ENCODE results near the gene ARFRP1.

Gene ARFRP1

DNA sequence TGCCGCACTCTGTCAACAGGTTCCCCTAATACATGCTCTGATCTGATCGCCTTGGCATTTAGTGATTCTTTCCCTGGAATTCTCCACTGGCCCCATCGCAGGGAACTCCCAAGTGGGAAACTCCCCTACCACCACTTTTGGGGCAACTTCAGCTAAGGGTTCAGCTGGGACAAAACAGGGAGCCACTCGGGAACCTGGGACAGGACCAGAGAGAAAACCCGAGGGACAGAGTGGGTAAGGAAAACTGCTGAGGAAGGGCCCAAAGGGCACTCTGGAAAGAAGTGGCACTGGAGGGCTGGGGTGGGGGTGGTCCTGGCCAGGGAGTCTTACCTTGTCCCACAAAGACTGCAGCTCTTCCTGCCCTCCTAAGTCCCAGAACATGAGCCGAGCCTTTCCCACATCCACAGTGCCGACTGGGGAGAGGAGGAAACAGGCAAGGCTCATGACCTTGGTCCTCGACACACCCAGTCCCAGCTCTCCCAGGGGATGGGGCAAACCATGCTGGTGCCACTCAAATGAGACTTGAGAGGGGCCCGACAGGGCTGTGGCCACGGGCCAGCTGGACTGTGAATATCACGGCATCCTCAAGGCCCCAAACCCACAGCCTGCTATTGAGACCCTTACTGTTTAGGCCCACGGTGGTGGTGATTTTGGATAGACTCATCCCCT lies 1.6 kb downstream of the ARFRP1 start:
- intact Hi-C loops (cut with DNase I): loop anchor here (5.0 kb wide), 1 partner anchor 49 kb away; the partner anchor contains the start of gene RTEL1
- DNase-seq: no peak

DNA sequence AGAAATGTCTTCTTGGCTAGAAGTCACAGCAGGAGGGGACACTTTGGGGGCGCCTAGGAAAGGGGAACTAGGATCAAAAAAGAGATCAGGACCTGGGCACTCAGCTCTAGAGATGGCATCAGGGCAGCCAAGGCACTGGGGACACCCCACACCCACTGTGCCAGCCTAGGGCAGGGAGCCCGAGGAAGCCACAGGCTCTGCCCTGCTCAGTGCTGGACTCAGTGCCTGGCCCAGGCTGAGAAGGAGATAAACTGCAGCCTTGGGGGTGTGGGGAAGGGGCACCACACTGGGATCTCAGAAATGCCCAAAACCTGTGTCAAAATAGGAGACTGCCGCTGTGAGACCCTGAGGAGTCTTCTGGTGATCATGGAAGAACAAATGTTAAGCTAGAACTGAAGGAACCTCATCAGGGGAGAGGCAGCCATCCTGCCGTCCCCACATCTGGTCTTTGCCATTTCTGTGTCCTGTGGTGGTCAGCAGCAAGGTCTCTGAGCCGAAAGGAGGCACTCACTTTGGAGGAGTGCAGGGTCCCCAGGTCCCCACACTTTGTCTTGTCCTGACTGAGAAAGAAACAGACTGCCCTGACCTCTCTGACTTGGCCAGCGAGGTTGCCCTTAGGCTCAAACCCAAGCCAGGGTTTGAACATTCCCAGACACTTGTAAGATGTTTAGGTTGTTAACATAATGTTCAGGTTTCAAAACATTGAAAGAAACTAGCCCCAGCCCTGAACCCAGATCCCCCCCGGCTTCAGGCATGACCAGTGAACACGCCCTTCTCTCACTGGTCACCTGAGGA lies 2.3 kb downstream of the ARFRP1 start:
- intact Hi-C loops (cut with DNase I): loop anchor here (5.0 kb wide), 1 partner anchor 48 kb away; the partner anchor contains the start of gene RTEL1

DNA sequence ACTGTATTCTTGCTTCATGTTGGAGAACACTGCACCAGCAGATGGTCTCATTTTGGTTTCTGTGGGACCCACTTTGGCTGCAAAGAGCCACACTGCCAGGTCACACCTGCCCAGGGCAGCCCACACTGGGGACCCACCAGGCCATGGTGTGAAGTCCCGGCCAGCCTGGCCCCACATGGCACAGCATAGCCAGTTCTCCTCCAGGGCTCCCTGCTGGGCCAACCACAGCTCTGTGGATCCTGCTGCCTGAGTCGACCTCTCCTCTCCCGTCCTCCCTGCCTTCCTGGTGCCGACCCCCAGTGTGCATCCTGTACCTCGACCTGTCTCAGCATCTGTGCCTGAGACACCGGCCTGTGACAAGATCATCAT lies 3.0 kb downstream of the ARFRP1 start:
- peak in 1 of 42 donors; percentile 11 for DNase-seq
- intact Hi-C loops (cut with DNase I): loop anchor here (5.0 kb wide), 1 partner anchor 47 kb away; the partner anchor contains the start of gene RTEL1

More for the DNA sequence above, 2.3 kb downstream of the ARFRP1 start:
- DNase-seq: no peak

DNA sequence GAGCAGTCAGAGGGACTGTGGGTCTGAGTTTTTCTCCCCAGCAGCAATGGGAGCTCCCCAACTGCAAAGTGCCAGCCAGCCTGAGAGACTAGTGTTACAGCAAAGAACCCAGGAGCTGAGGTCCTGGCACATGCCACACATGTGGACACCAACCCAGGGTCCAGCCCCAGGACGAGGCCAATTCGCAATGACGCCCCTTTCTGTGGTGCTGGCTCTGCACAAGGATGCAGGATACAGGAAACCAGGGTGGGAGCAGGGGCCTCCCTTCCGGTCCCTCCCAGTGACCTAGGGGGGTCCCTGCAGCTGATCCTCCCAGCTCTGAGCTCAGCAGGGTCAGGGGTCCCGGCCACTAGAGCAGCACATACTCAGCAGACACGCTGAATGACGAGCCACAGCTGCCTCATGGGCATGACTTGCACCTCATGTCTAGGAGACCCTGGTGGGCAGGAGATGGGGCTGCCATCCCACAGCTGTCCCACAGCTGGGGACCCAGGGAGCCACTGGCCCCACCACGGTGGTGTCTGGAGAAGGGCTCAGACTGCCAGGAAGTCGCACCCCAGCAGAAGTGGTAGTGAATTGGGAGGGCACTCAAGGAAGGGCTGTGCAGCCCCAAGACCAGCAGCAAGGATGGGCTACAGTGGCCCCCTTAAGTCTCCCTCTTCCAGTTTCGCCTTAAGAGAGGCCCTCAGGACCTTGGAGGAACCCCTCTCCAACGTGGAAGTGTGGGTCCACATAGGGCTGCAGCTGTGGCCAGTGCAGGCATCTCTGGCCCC lies 3.6 kb downstream of the ARFRP1 start:
- intact Hi-C loops (cut with DNase I): no loop called here
- DNase-seq: peak in 1 of 42 donors; percentile 33

DNA sequence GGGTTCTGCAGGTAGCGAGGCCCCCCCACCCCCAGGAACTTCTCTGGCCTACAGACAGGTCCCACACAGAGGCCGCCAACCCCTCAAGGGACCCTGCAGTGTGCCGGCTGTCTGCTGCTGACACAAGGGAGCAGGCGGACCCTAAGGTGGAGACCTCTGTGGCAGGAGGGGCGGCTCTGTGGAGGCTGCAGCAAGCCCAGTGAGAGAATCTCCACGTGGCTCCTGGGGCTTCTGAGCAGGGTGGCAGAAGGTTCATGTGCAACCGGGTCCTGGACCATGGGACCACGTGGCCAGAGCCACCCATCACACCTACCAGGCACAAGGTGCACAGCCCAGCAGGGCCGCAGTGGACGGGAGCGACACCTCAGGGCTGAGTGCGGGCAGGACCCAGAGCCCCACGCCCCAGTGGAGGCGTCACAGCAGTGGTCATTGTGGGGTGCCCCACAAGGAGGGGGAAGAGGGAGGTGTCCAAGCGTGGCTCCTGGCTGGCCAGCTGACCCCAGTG lies 4.3 kb downstream of the ARFRP1 start:
- intact Hi-C loops (cut with DNase I): no loop called here
- peak in 1 of 42 donors; percentile 8 for DNase-seq

DNA sequence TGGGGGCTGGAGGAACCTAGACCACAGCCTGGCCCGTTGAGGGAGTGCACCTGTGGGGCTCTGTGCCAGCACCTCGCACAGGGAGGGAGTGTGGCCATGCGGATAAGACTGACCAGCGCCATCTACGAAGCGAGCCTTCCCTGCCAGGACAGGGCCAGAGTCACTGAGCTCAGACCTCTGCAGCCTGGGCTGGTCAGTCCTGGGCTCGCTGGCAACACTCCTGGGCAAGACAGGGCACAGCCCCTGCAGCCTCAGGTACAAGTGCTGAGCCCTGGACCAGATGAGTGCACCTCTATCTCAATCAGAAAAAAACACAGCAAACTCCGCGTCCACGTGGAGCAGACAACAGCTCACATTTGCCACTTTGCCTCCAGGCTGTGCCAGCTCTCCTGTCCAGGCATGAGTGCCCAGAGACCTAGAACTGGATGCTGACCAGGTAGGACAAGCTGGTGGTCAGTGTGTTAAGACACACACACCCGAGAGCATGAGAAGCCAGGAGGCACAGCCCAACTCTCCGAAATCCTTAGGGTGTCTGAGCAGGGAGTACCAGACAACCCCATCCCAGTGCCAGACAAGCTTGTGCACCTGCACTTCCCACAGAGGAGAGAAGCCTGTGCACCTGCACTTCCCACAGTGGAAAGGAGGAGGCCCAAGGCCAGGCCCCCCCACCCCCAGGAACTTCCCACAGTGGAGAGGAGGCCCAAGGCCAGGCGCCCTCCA lies 4.9 kb downstream of the ARFRP1 start:
- intact Hi-C loops (cut with DNase I): no loop called here

DNA sequence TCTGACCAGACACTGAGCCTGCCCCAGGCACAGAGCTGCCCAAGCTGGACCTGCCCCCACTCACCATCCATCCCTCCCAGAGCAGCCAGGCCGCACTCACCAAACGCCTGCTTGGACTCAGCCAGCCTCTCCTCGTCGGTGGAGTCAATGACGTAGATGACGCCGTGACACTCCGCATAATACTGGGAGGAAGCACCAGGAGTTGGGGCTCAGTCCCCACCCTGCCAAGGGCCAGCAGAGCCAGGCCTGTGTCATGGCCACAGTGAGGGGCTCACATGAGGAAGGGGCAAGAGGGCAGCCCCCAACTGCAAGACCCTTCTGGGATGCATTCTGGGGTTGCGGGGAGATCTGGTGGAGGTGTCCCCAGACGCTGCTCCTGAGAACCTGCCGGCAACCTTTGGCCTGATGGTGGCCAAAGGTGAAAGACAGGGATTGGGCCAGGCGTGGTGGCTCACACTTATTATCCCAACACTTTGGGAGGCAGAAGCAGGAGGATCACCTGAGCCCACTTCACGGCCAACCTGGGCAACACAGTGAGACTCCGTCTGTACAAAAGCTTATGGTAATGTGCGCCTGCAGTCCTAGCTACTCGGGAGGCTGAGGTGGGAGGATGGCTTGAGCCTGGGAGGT lies 5.6 kb downstream of the ARFRP1 start:
- peak in 2 of 42 donors; percentile 7 to 36 for DNase-seq
- intact Hi-C loops (cut with DNase I): no loop called here

More for the DNA sequence above, 4.9 kb downstream of the ARFRP1 start:
- DNase-seq: peak in 2 of 42 donors; percentile 8 to 30

DNA sequence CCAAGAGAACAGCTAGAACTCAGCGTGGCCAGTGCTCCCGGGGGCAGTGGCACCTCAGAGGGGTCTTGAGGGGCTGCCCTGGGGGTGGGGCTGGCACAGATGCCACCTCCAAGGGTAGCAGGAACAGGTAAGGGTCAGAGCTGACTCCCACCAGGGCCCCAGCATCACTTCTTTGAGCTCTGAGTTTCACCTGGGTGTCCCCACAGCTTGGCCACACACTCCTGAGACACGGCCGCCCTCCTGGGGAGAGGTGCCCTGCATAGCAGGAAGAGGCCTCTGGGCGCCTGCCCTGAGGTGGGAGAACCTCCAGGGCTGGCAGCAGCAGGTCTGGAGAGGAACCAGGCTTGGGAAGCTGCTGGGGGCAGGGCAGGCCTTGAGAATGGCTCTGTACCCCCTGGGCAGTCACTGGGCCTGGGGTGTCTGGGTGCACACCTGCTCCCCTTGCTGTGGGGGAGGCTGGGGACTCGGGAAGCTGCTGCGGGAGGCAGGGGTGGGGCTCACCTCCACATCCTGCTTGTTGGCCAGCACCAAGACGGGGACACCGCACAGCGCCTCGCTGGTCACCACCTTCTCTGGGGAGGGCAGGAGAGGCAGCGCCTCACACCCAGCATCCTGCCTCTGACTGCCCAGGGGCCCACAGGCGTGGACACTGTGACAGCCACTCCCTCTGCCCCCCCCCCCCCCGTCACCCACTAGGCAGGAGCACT lies 6.3 kb downstream of the ARFRP1 start:
- DNase-seq: peak in 3 of 42 donors; percentile 7 to 14 (median 13)
- intact Hi-C loops (cut with DNase I): no loop called here

DNA sequence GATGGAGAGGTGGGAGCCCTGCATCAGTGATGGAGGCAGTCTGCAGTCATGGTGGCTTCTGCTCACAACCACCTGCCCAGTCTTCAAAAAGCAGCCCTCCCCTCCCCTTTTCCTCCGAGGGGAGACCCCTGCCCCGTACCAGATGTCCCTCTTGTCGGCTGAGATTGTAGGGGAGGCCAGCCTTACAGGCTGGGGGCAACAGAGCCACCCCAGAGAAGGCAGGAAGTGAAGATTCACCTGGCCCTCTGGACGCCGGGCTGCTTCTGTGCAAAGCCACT lies 6.8 kb downstream of the ARFRP1 start:
- intact Hi-C loops (cut with DNase I): no loop called here
- peak in 1 of 42 donors; percentile 28 for DNase-seq

DNA sequence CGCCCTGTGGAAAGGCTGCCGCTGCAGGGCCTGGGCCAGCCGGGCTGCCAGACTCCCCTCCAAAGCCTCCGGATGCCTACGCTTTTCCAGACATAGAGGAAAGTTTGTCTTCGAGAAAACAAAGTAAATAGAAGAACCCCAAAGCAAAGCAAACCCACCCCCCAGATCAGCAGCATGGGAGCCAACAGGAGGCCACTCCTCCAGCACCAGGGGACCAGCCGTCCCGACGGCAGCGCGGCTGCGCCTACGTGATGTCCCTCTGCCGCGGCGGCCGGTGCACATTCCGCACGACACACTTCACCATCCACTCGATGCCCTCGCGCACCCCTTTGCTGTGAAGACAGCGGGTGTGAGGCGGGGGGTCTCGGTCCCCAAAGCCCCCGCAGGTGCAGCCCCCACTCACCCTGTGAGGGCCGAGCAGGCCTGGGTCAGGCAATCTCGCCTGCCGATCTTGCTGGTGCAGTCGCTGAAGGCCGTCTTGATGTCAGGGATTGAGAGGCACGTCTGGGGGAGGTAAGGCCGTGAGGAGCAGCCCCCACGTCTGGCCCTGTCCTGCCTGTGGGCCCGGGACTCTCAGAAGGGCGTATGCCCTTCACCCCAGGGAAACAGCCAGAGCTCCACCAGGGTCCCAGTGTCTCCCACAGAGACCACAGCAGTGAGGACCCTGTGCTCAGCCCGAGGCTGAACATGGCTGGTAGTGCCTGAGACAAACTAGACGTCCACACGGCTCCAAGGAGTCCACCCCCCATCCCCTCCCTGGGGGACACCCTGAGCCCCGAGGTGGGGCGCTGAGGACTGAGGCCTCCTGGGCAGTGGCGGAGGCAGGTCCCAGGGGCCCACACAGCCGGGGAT lies 7.4 kb downstream of the ARFRP1 start:
- intact Hi-C loops (cut with DNase I): no loop called here
- peak in 2 of 42 donors; percentile 8 to 9 for DNase-seq

DNA sequence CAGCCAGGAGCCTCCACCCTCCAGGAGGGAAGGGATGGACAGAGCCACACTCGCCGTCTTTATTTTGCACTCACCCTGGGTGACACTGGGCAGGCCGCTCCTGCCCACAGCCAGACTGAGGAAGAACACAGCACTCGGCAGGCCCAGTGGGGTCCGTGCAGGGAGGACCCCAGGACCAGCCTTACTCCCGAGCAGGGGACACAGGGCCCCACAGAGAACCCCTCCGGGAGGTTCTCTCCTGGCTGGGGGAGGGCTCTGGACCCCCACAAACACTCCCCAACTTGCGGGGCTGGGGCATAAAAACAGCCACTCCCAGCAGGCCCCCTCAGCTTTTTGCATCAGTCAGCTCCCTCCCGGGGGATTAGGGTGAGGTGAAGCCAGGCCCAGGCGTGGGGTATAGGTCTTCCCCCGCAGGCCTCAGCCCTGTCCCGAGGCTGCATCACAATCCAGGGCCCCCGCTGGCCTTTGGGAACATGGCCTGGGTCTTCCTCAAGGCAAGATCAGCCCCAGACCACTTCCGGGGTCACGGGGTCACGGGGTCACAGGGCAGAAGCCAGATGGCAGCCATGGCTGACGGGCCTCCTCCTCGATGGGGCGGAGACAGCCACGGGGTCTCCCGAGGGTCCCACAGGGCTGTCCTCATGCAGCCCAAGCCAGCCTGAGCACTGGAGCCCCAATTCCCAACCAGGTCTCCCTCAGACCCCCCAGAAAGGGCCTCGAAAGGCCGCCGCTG lies 8.1 kb downstream of the ARFRP1 start:
- peak in 2 of 42 donors; percentile 8 to 14 for DNase-seq
- intact Hi-C loops (cut with DNase I): no loop called here

DNA sequence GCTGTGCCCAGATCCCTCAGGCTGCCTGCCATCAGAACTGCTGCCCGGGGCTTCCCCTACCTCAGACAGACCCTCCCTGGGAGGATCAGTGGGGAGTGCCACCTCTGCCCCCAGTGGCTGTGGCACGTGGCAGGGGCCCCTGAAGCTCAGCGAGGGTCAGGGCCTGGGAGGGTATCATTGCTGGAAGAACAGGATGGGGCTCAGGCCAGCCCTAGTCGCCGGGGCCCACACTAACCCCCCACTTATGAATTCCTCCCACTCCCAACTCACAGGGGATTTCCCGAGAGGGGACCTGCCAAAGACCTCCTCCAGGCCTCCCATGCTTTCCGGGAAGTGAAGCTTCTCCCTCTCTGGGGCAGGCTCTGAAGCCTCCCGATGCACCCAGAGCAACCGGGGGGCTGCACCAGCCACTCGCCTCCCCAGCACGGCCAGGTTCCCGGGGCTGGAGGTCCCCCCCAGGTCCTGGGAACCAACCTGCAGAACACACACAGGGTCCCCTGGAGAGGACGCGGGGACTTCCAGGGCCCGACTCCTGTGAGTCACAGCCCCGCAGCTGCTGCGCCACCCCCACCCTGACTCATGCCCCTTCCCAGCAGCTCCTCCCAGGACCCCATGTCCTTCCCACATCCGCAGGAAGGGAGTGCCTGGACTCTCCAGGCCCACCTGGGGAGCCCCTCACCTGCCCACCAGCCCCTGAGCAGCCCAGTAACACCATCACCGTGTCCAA lies 8.9 kb downstream of the ARFRP1 start:
- intact Hi-C loops (cut with DNase I): no loop called here
- peak in 26 of 42 donors; percentile 38 to 76 (median 54) for DNase-seq

DNA sequence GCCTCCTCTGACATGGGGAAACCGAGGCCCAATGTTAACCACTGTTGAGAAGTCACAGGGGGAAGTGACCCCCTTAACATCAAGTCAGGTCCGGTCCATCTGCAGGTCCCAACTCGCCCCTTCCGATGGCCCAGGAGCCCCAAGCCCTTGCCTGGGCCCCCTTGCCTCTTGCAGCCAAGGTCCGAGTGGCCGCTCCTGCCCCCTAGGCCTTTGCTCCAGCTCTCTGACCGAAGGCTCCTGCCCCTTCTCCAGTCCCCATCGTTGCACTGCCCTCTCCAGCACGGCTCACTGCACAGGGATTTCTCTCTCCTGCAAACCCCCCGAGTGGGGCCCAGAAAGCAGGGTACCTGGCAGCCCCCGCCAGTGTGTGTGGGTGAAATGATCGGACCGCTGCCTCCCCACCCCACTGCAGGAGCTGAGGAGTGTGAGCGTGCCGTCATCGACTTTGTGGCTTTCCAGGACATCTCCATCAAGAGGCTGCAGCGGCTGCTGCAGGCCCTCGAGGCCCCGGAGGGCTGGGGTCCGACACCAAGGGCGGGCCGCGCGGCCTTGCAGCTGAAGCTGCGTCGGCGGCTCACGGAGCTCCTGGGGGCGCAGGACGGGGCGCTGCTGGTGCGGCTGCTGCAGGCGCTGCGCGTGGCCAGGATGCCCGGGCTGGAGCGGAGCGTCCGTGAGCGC lies 9.8 kb downstream of the ARFRP1 start:
- DNase-seq: no peak
- intact Hi-C loops (cut with DNase I): no loop called here

DNA sequence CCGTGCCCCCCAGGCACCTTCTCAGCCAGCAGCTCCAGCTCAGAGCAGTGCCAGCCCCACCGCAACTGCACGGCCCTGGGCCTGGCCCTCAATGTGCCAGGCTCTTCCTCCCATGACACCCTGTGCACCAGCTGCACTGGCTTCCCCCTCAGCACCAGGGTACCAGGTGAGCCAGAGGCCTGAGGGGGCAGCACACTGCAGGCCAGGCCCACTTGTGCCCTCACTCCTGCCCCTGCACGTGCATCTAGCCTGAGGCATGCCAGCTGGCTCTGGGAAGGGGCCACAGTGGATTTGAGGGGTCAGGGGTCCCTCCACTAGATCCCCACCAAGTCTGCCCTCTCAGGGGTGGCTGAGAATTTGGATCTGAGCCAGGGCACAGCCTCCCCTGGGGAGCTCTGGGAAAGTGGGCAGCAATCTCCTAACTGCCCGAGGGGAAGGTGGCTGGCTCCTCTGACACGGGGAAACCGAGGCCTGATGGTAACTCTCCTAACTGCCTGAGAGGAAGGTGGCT lies 10.4 kb downstream of the ARFRP1 start:
- peak in 2 of 42 donors; percentile 1 to 5 for DNase-seq
- intact Hi-C loops (cut with DNase I): no loop called here

Measured in head of caudate nucleus (tissue), 42 donors.